ENCODE results near the gene SP100.
A peak's percentile ranks its signal among the peaks of the same experiment; 100 is the strongest.

SP100 gene

DNA sequence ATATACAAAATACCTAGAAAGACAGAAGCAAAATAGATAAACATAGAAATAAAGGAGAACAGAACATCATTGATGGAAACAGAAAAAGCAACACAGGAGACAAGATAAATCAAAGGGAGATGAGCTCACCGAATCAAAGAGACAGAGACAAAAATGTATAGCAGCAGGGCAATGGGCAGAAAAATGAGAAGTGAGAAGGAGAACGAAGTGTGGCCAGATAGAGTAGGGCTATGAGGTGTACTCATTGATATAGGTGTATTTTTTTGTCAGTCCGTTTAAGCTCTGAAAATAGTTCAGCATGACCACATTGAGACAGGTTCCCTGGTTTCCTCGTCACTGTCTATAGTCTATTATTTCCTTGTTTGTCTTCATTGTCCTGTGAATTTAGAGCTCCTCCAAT, 55.1 kb downstream of the SP100 start:
- DNase-seq, result no peak

DNA sequence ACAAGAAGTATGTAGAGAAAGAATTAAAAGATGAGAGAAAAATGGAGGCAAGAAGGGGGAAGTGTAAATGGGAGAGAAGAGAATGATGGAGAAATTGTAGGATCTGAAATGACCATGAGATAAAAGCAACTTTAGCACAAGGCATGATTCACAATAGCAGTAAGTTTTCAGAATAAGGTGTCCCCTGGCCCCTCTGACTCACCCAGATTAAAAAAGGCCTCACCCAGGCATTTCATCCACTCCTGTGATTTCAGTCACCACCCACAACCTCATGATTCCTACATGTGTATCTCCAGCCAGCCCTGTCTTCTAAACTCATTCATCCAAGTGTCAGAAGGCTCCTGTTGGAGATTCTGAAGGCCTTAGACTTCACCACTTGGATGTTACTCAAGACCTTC, 56.6 kb downstream of the SP100 start:
- peak; percentile 67 for DNase-seq

DNA sequence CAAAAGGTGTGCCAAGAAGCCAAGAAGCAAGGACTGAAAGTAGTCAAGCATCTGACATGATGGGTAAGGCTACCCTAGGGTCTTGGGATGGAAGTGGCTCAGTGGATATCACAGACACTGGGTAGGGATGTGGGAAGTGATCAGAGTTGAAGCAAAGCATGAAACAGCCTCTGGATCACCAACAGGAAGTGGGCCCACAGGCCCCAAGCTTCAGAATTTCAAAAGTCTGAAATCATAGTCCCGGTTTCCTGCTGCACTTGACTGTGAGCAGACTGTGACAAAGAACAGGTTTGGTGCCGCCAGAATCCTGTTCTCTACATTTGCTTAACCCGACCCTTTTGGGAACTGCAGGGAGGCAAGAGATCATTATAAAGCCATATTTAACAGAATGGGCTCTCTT, 57.4 kb downstream of the SP100 start:
- peak; percentile 19 for DNase-seq

DNA sequence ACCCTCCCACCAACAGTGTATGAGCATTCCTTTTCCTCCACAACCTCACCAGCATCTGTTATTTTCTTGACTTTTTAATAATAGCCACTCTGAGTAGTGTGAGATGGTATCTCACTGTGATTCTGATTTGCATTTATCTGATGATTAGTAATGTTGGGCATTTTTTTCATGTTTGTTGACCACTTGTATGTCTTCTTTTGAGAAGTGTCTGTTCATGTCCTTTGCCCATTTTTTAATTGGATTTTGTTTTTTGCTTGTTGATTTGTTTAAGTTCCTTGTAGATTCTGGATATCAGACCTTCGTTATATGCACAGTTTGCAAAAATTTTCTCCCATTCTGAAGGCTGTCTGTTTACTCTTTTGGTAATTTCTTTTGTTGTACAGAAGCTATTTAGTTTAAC, 59.1 kb downstream of the SP100 start:
- DNase-seq, result no peak

GRCh38 chr2:230485801-230486341, 69.9 kb downstream of the SP100 start:
- DNase-seq, result no peak

DNA sequence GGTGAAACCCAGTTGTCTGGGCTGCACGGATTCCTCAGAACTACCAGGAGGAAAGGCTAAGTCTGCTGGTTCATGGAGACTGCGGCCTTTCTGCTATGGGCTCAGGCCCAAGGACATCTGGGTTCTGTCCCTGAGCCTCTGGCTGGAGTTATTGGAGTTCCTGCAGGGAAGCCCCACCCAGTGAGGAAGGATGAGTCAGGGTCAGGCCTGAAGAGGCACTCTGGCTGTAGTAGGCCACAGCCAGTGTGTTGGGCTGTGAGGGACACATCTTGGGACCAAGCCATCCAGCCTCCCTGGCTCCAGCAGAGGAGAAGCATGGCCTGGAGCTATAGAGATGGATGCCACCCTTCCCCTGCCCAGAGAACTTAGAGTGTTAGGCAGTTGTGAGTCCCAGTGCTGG, 75.2 kb downstream of the SP100 start:
- DNase-seq, result peak; percentile 56

GRCh38 chr2:230492107-230492506, 76.1 kb downstream of the SP100 start:
- no peak for DNase-seq

DNA sequence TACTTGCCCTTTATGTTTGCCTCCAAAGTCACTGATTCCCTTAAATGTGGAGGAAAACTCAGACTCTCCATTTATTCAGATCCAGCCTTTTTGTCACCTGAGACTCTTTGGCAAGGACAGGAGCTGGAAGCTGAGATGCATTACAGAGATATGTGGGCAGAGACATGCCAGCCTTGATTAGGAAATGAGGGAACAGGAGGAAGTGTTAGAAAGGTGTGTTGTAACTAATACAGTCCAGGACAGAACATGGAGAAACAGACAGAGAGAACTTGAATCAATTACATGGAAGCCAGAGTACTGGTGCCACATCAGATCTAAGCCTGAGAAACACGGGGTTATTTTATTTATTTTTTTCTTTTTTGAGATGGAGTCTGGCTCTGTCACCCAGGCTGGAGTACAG, 79.0 kb downstream of the SP100 start:
- DNase-seq, result no peak

DNA sequence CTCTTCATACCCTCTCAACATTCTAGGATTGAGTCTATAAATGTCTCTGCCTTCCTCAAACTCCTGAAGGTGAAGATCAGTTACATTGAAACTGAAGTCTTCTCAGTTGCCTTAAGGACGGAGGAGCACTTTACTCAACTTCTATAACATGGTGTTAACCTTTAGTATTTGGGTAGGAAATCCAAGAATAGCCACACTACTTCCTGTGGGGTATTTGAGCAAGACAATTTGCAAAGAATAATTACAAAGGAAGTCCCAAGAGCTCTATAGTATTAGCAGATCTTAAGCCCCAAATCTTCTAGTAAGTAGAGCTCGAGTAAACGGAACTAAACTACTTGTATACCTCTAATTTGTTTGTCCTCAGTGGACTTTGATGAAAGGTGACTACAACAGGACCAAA, 80.9 kb downstream of the SP100 start:
- DNase-seq, result no peak

DNA sequence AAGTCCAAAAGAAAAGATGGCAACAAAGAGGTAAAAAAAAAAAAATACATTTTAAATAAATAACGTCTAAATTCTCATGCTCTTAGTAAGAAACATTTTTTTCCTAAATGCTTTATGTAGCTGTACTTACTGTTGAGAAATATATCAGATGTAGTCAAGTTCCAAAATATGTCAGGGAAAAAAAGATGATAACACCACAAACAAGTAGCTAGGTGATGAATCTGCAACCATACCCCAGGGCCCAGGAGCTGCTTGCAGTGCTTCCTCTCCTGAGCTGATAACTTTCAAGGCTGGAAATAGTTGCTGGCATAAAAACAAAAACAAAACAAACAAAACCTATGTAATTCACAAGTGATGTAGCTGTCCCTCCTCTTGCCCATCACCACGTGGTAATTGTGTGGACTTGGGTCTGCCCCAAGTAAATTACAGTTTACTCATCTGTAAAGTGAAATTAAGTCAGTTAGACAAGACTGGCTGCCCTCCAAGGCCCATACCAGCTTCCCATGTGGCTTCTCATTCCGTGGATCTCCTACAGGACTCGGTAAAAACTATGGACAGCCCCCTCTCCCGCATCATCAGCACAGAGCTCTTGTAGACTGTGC, 82.6 kb downstream of the SP100 start:
- no peak for DNase-seq

GRCh38 chr2:230502593-230502992, 86.6 kb downstream of the SP100 start:
- DNase-seq, result no peak

GRCh38 chr2:230503798-230504197, 87.8 kb downstream of the SP100 start:
- peak; percentile 15 for DNase-seq

- DNase-seq, result no peak
These were observed 89.2 kb downstream of the SP100 start for GRCh38 chr2:230505162-230505561.

DNA sequence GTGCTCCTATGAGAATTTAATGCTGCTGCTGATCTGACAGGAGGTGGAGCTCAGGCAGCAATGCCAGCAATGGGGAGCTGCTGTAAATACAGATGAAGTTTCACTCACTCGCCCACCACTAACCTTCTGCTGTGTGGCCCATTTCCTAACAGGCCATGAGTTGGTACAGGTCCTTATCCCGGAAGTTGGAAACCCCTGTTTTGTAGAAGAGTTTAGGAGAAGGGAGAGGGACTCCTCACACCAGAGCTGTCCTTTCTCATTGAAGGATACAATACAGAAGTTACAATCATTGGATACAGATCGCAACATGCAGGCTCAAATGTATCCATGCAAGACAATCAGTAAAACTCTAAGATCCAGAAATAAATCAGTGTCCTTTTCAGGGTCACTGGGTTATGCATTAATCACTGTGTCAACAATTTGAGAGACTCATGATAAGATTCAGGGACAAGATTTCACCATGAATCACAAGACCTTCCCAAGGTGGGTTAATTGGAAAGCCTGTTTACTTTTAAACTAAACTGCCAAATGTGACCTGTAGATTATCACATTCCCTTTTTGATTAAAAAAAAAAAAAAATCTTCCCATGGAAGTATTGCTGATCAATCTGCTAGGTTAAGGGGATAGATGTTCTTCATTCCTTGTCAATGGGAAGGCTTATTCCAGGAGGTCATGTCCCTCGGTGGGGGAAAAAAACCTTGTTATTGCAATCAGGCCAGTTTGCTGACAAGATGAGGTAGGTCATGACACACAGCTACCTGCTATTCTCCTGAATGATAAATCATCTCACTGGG, 97.2 kb downstream of the SP100 start:
- no peak for DNase-seq

DNA sequence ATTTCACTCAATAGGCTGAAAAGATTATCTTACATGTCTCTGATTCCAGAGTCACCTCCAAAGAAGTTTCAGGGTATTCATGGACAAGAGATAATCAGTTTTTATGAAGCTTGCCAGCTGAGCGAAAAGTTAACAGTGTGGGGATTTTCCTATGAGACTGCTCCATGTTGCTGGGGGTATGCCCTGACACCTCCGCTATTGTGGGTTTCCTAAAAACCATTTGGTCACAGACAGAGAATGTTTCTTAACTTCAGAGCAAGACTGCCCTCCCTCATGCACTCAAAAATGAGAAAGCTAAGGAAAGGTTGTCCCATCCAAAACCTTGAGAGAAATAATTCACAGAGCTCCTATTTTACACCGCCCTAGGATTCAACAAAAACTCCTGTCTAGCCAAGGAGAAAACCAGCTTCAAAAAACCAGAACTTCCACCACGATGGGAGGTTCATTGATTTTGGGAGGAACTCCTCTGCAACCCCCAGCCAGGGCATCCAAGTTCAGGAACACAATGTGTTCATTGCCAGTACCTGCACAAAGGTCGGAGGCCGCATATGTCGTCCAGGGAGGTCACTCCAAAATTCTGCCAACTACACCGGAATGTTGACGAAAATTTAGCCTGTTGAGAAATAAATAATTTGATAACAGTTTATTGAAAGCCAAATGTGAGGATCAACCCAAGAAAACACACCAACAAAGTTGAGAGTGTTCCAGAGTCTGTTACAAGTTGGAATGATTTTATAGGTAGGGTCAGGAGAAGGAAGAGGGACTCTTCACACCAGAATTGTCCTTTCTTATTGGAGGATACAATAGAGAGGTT, 104.3 kb downstream of the SP100 start:
- DNase-seq, result no peak

DNA sequence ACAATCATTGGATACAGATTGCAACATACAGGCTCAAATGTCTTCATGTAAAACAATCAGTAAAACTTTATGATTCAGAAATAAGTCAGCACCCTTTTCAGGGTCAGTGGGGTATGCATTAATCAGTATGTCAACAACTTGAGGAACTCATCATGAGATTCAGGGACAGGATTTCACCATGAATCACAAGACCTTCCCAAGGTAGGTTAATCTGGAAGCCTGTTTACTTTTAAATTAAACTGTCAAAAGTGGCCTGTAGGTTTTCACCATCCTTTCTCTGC, 104.8 kb downstream of the SP100 start:
- DNase-seq, result peak; percentile 53

DNA sequence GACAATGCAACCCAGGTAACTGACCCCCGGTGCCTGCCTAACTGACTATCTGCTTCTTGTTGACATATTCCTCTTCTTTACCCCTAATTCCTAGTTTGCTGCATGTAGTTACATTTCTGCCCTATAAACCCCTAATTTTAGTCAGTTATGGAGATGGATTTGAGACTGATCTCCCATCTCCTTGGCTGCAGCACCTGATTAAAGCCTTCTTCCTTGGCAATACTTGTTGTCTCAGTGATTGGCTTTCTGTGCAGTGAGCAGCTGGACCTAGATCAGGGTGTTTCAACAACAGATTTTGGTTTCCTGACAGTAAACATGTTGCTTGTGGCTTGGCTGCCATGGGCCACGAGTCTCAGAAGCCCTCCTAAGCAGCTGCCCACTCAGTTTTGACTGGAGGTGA, 105.4 kb downstream of the SP100 start:
- no peak for DNase-seq

DNA sequence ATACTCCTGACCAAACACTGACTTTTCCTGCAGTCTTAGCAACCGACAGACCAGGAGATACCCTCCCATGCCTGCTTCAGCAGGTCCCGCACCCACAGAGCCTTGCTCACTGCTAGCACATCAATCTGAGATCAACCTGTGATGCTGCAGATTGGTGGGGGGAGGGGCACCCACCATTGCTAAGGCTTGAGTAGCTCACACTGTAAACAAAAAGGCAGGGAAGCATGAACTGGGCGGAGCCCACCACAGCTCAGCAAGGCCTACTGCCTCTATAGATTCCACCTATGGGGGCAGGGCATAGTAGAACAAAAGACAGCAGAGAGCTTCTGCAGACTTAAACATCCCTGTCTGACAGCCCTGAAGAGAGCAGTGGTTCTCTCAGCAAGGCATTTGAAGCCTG, 109.7 kb downstream of the SP100 start:
- no peak for DNase-seq

GRCh38 chr2:230537531-230537976, 121.6 kb downstream of the SP100 start:
- no peak for DNase-seq

DNA sequence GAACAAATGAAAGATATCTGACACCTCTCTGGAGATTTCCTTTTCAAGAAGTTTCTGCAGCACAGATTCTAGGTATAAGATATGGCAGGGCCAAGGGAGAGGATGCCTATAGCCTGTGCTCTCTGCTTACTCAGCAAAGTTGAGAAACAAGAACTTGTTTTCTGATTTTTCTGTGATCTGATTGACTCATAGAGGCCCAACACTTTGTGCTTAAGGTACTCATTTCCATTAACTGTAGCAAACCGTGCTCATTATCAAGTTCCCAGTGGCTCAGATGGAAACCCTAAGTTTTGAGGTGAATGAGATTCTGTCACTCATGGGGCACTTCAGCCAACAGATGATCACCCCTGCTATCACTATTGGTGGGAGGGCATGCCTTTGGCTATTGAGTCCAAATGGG, 124.3 kb downstream of the SP100 start:
- DNase-seq, result no peak

DNA sequence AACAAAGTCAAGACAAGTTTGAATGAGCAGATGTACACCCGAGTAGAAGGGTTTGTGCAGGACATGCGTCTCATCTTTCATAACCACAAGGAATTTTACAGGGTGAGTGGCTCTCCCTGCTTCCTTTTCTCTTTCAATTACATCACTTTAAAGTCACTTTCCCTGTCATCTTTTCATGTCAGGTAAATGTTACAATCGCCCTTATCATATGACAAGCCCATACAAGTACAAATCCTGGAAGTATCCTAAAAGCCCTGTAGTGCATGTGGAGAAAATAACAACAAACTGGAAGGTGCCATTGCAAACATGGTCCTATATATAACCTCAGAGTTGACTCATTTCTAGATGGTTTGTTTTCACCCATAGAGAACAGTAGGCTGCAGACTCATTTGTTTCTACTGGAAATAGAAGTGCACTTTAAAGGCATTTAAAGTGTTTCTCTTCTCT, 126.0 kb downstream of the SP100 start:
- no peak for DNase-seq

- no peak for DNase-seq
These were observed 126.8 kb downstream of the SP100 start for GRCh38 chr2:230542751-230543150.

DNA sequence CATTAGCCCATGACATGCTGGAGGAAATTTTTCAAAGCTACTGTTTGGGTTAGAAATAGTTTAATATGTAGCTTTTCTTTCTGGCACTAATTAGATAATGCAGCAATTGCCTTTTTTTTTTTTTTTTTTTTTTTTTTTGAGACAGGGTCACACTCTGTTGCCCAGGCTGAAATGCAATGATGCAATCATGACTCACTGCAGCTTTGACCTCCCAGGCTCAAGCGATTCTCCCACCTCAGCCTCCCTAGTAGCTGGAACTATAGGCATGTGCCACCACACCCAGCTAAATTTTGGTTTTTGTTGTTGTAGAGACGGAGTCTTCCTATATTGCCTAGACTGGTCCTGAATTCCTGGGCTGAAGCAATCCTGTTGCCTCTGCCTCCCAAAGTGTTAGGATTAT, 136.2 kb downstream of the SP100 start:
- DNase-seq, result no peak

GRCh38 chr2:230557065-230557464, 141.1 kb downstream of the SP100 start:
- no peak for DNase-seq

All from EL (cell line).